Measurements from ENCODE around the gene SEL1L3.

SEL1L3 gene

DNA sequence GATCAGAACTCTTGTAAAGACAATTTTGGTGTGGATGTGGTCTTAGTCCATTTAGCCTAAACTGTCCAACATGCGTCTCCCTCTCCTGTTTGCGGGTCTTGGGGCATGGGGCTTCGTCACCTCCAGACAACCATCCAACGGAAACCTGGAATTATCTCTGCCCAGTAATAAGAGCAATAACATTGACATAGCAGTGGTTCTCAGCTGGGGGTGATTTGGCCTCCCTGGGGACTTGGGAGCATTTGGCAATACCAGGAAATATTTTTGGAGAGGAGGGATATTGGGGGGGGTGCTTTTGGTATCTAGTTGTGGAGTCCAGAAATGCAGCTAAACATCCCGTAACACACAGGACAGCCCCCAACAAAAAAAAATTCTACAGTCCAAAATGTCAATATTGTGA, 47.2 kb downstream of the SEL1L3 start:
- no peak for DNase-seq

GRCh38 chr4:25814301-25815136, 48.3 kb downstream of the SEL1L3 start:
- DNase-seq = peak in 1 of 2 donors; percentile 4

GRCh38 chr4:25813448-25814106, 49.2 kb downstream of the SEL1L3 start:
- peak in 1 of 2 donors; percentile 40 for DNase-seq

- no peak for DNase-seq
These were observed 50.9 kb downstream of the SEL1L3 start for GRCh38 chr4:25811841-25812240.

GRCh38 chr4:25811374-25811690, 51.5 kb downstream of the SEL1L3 start:
- DNase-seq = no peak

DNA sequence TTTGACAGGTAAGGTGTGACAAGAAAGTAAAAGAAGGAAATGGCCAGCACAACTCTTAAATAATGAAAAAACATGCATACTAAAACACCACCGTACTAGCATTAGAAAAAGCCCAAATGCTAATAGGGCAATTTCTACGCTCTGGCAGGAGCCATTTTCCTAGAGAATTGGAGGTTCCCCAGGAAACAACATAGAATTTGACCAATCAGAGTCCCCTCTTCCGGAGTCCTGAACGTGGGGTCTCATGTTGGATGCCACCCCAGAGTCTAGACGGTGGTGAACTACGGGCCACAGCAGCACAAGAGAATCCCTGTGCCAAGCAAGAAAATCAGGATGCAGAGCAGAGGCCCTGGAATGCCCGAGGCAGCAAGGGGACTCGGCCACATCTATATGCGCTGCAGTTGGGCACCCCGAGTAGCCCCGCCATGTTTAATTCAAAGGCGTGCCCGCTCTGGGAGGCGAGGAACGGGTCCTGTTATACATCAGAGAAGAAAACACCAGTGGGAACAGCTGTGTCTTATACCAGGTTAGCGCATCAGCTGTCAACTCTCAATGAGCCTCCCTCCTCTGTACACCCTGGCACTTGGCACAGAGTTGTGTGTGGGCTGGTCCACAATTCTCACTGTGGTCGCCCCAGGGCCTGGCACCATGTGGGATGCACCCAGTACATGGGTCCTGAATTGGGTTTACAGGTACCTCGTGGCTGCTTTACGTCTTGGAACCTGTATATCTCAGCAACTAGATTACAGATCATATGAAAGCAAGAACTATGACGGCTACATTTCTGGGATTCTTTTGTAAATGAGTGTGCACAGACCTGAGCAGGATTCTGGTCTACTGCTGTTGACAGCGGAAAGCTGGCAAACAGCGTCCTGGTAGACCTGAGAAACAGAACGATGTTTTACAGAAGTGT, 52.1 kb downstream of the SEL1L3 start:
- DNase-seq = no peak

DNA sequence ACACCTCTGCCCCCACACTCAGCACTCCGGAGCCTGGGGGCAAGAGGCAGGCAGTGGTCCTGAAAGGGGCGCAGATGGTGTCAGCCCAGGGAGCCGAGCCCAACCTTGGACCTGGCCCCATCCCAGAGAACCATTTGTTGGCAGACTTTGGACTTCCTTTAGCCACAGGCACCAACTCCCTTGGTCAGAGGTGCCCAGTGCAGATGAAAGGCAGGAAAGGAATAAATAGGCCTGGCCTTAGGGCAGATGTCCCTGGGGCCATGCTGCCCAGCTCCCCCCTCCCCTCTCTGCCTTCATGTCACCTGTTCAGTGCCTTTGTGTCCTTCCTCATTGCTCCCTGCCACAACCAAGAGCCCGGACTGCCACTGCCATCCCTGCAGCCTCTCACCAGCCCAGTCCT, 52.8 kb downstream of the SEL1L3 start:
- DNase-seq = no peak

DNA sequence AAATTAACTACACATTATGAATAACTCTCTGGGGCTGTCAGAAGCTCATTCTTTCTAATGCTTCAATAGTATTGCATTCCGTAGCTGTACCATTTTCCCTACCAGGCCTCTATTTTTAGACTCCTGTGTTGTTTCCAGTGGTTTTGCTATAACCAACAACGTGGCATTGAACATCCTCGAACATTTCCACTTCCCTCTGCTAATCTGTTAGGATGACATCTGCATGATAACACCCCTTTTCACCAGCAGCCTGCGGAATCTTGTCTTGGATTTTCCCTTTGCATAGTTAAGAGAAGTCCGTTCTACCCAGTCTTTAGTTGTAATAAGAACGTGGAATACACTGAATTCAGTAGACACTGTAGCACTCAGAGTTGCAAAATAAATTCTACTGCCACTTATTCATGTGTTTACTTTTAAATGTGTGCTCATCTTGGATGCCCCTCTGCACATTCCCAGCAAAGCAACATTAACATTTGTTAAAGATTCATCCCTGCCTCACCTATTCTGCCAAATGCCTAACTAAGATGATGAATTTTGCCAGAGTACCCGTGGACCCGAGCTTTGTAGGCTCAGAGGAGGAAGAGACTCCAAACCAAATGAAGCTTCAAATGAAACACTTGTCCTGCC, 55.6 kb downstream of the SEL1L3 start:
- no peak for DNase-seq

GRCh38 chr4:25805255-25805860, 57.4 kb downstream of the SEL1L3 start:
- no peak for DNase-seq

DNA sequence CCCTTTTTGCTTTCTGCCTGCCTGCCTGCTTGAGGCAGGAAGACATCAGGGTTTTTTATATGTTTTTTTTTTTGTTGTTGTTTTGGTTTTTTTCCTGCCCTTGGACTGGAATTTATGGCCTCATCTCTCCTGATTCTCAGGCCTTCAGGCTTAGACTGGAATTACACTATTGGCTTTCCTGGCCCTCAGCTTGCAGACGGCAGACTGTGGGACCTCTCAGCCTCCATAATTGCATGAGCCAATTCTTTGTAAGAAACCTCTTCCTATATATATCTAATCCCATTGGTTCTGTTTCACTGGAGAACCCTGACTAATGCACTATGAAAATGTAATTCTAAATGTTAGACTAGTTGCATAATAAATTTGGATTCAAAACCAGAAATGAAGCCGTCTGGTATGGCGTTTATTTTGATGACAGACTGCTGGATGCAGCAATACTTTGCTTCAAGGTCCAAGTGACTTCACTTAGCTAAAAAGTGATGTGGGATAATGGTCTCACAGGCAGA, 59.0 kb downstream of the SEL1L3 start:
- DNase-seq = no peak

DNA sequence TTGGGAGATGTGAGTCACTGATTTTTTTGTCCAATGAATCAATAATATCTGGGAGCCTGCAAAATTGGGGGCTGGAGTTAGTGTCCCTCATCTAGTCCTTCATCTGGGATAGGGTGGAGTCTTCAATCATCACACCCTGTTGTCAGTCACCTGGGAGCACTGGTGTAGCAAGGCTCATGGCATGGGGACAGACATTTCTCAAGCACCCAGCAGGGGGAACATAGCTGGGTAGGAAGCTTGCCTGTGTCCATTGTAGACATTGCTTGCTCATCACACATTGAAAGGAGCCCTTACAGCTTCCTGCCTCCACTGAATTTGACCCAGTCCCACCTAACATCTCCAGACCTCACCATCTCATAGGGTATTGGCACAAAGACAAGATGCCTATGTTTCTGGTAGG, 61.2 kb downstream of the SEL1L3 start:
- no peak for DNase-seq

DNA sequence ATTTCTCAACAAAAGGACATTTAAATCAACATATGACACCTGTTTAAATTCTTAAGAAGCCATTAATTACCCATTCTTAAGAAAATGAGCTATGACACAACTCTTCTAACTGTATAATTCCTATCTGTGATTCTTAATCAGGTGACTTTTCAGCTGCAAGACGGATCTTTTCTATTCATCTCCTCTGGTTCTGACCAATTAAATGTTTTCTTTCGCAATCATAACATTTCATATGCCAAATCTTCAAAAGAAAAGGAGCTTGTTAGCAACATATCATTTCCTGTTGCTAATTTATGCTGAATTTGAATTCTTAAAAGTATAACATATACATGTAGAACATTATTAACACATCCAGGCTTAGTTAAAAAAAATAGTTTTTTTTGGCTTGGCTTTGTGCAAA, 62.5 kb downstream of the SEL1L3 start:
- no peak for DNase-seq

DNA sequence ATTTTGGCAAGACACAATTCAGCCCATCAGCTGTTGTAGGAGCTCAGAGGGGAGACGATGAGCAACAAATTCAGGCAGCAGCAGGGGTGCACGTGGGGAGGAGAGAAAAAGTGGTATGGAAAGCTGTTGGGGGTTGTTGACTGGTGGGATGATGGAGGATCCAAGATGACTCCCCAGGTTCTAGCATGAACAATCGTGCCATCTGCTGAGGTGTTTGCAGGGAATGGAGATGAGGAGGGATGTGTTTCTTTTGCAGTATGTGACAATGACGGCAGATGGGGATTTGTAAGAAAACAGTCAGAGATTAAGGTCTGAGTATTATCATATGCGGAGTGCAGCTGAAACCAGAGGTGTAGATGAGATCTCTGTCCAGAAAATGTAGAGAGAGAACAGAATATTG, 63.3 kb downstream of the SEL1L3 start:
- peak in 1 of 2 donors; percentile 29 for DNase-seq

DNA sequence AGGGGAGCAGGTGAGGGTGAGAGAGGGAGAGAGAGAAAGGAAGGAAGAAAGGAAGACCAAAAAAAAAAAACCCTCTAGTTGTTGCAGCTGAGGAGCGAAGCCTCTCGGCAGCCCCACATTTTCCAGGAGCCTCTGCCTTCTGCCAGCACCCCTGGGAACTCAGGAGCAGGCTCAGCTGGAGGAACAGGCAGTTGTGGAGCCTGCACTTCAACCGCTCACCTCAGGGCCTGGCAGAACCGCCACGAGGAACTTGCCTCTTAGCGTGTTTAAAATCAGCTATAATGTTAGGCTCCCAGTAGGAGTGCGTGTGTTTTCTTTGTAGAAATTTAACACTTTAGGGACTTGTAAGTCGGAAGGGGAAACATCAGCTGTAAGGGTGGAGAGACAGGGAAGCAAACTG, 65.7 kb downstream of the SEL1L3 start:
- no peak for DNase-seq

GRCh38 chr4:25795566-25796454, 67.0 kb downstream of the SEL1L3 start:
- no peak for DNase-seq

- no peak for DNase-seq
These were observed 67.7 kb downstream of the SEL1L3 start for GRCh38 chr4:25795091-25795490.

- DNase-seq = no peak
These were observed 69.9 kb downstream of the SEL1L3 start for GRCh38 chr4:25792876-25793275.

- no peak for DNase-seq
These were observed 70.5 kb downstream of the SEL1L3 start for GRCh38 chr4:25792200-25792791.

DNA sequence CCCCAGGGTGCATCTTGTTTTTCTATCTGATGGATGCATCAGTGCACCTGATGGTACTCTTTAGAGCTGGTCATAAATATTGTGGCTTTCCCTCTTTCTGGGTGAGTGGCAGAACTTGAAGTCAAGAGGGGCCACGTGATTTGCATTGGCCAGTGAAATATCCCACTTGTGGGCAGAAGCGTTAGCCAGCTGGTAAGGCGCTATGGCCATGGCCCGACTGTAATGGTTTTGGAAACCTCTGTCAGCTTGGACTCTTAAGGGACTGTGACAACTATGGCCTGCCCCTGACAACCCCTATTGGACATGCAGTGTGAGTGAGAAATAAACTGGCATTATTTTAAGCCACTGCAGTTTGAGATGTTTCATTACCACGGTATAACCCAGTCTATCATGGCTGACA, 72.8 kb downstream of the SEL1L3 start:
- DNase-seq = no peak

- DNase-seq = no peak
These were observed 74.0 kb downstream of the SEL1L3 start for GRCh38 chr4:25788703-25789238.

Measured in hippocampal formation (tissue), 2 donors.